HCT116 (cell line): ENCODE data around the gene HOXC4. TPM values are rescaled to one million over a fixed set of nuclear protein-coding genes. Genes with fewer than 3 reads are reported as not detected.
A peak's percentile ranks its signal among the peaks of the same experiment; 100 is the strongest.

Experiments
- ATAC-seq: fragments of 200-7000 bp; cut with Tn5 transposase; 2 replicates; pipeline ENCODE4 v1.9.1; 2020; ENCODE audit warnings: mild to moderate bottlenecking, moderate library complexity
- BruUV-seq: library from RNA; stranded (reverse); fragments of 400-500 nt; replicated peaks from 2 replicates; lab custom pipeline; 2021; lab: Mats Ljungman, UMichigan
- CTCF ChIA-PET: fragments of 300-600 bp; sonication (Branson Sonifier 250); formaldehyde crosslinking; loops from one replicate; lab custom pipeline; 2021; ENCODE audit warnings: antibody characterized with exemption; lab: Charles Lee
- POLR2A ChIA-PET: fragments of 300-600, 350-600 bp; sonication (Branson Sonifier 250); formaldehyde crosslinking; loops from one replicate; lab custom pipeline; 2021; ENCODE audit warnings: antibody characterized with exemption; lab: Charles Lee
- RAD21 ChIA-PET, 2 experiments: fragments of 300-600 bp; sonication (Branson Sonifier 250); formaldehyde crosslinking; loops; one replicate each; lab custom pipeline; 2023; ENCODE audit warnings: low total read pairs in 2 of 2; ENCODE audit not compliant: uncharacterized antibody in 2 of 2, unreplicated experiment in 2 of 2, low non-redundant PET in 1 of 2; lab: Charles Lee
- DNase-seq: peaks from one replicate; pipeline ENCODE4 v3.0.0-alpha.2; 2010; ENCODE audit warnings: low read depth, low spot score
- H2AFZ ChIP-seq: fragments of 200-600 bp; shearing (Covaris generic), sonication (generic); 2 replicates; pipeline ENCODE4 v1.6.1; 2017; ENCODE audit warnings: low read depth, mixed run types, mixed read lengths, antibody characterized with exemption, low read length; ENCODE audit not compliant: poor library complexity, severe bottlenecking
- H3K27ac ChIP-seq: 2 replicates; pipeline ENCODE4 v1.5.1; 2012; ENCODE audit warnings: low read depth, low read length
- H3K27me3 ChIP-seq: fragments of 200-600 bp; sonication (generic); 2 replicates; pipeline ENCODE4 v1.6.1; 2016; ENCODE audit warnings: mixed run types, low read length, mixed read lengths; ENCODE audit not compliant: insufficient read depth
- H3K36me3 ChIP-seq, 2 experiments: fragments of 200-500 bp in 1 of 2; fragments of 200-600 bp in 1 of 2; sonication (Bioruptor generic) in 1 of 2; sonication (generic) in 1 of 2; 2 replicates each; pipeline versions ENCODE4 v1.5.1 to v1.6.1; 2014 to 2016; ENCODE audit warnings: low read length in 2 of 2, inconsistent platforms in 1 of 2, mixed read lengths in 1 of 2, mixed run types in 1 of 2; ENCODE audit not compliant: insufficient read depth in 2 of 2, control insufficient read depth in 1 of 2
- H3K4me1 ChIP-seq, 2 experiments: fragments of 200-600 bp in 1 of 2; sonication (generic) in 1 of 2; 2 replicates each; pipeline versions ENCODE4 v1.5.1 to v1.6.1; 2012 to 2017; ENCODE audit warnings: low read length in 2 of 2, inconsistent platforms in 1 of 2, mild to moderate bottlenecking in 1 of 2, mixed read lengths in 1 of 2, mixed run types in 1 of 2, moderate library complexity in 1 of 2; ENCODE audit not compliant: insufficient read depth in 2 of 2, control insufficient read depth in 1 of 2
- H3K4me2 ChIP-seq: fragments of 200-600 bp; sonication (generic); 2 replicates; pipeline ENCODE4 v1.6.1; 2017; ENCODE audit warnings: mixed run types, low read length, mixed read lengths
- H3K4me3 ChIP-seq, 2 experiments: fragments of 200-600 bp in 1 of 2; sonication (generic) in 1 of 2; replicated peaks in 1 of 2; 2 replicates each; pipeline ENCODE4 v1.5.1; 2011 to 2016; ENCODE audit warnings: low read length in 2 of 2, control low read depth in 1 of 2, low read depth in 1 of 2, mild to moderate bottlenecking in 1 of 2, mixed read lengths in 1 of 2, mixed run types in 1 of 2
- H3K79me2 ChIP-seq: fragments of 200-600 bp; sonication (generic); 2 replicates; pipeline ENCODE4 v1.6.1; 2017; ENCODE audit warnings: mild to moderate bottlenecking, mixed run types, low read length, moderate library complexity, mixed read lengths; ENCODE audit not compliant: insufficient read depth
- H3K9ac ChIP-seq: fragments of 200-600 bp; sonication (generic); 2 replicates; pipeline ENCODE4 v1.6.1; 2016; ENCODE audit warnings: low read length, mixed read lengths
- H3K9me2 ChIP-seq: fragments of 200-600 bp; sonication (generic), shearing (Covaris generic); 2 replicates; pipeline ENCODE4 v1.6.1; 2017; ENCODE audit warnings: mixed run types, mild to moderate bottlenecking, moderate library complexity; ENCODE audit not compliant: insufficient read depth
- H3K9me3 ChIP-seq, 2 experiments: fragments of 200-500 bp in 1 of 2; fragments of 200-600 bp in 1 of 2; sonication (Bioruptor generic) in 1 of 2; sonication (generic) in 1 of 2; 2 replicates each; pipeline ENCODE4 v1.6.1; 2014 to 2017; ENCODE audit warnings: low read length in 2 of 2, mixed read lengths in 2 of 2, inconsistent platforms in 1 of 2, low read depth in 1 of 2, mild to moderate bottlenecking in 1 of 2, mixed run types in 1 of 2, moderate library complexity in 1 of 2; ENCODE audit not compliant: control insufficient read depth in 1 of 2, insufficient read depth in 1 of 2
- H4K20me1 ChIP-seq: fragments of 200-600 bp; sonication (generic), shearing (Covaris generic); 2 replicates; pipeline ENCODE4 v1.6.1; 2017; ENCODE audit warnings: mixed run types, mild to moderate bottlenecking, moderate library complexity; ENCODE audit not compliant: insufficient read depth
- CBX3 ChIP-seq: IDR thresholded peaks from 2 replicates; pipeline ENCODE4 v1.6.1; 2012; ENCODE audit warnings: low read depth
- JUND ChIP-seq: IDR thresholded peaks from 2 replicates; pipeline ENCODE4 v1.6.1; 2012
- POLR2AphosphoS5 ChIP-seq: IDR thresholded peaks from 2 replicates; pipeline ENCODE4 v1.6.1; 2011; ENCODE audit warnings: mild to moderate bottlenecking, low read depth, low read length, moderate library complexity
- TCF7L2 ChIP-seq: IDR thresholded peaks from 2 replicates; pipeline ENCODE4 v1.7.0; 2011; ENCODE audit warnings: borderline replicate concordance, inconsistent platforms; ENCODE audit not compliant: insufficient read depth, insufficient read length; ENCODE audit errors: extremely low read depth
- YY1 ChIP-seq: IDR thresholded peaks from 2 replicates; pipeline ENCODE4 v1.6.1; 2011; ENCODE audit warnings: low read length, low read depth, moderate library complexity, mild to moderate bottlenecking; ENCODE audit not compliant: insufficient replicate concordance; ENCODE audit errors: extremely low read depth
- intact Hi-C: fragments of 100-400 bp; cut with micrococcal nuclease; formaldehyde crosslinking; loops from 2 replicates; pipeline ENCODE4 v1.10.0; 2022
- total RNA-seq: library from RNA; stranded (reverse); gene quantifications from one replicate; pipeline ENCODE4 v1.2.1, GENCODE V29; 2021; ENCODE audit not compliant: unreplicated experiment
- TF ChIP-seq, protein P1 (sequence below), 3 experiments: fragments of 200-600 bp in 1 of 3; sonication (generic) in 1 of 3; IDR thresholded peaks in 2 of 3; conservative IDR thresholded peaks in 1 of 3; 2 replicates each; pipeline ENCODE4 v1.5.1; 2012 to 2017; ENCODE audit warnings: low read depth in 2 of 3, low read length in 2 of 3, antibody characterized with exemption in 1 of 3, borderline replicate concordance in 1 of 3, control low read depth in 1 of 3, mild to moderate bottlenecking in 1 of 3, mixed read lengths in 1 of 3, mixed run types in 1 of 3, moderate library complexity in 1 of 3; ENCODE audit not compliant: insufficient read depth in 1 of 3

Gene HOXC4
- total RNA-seq, 1 experiment from 2014 or later: 1.5 TPM

DNA sequence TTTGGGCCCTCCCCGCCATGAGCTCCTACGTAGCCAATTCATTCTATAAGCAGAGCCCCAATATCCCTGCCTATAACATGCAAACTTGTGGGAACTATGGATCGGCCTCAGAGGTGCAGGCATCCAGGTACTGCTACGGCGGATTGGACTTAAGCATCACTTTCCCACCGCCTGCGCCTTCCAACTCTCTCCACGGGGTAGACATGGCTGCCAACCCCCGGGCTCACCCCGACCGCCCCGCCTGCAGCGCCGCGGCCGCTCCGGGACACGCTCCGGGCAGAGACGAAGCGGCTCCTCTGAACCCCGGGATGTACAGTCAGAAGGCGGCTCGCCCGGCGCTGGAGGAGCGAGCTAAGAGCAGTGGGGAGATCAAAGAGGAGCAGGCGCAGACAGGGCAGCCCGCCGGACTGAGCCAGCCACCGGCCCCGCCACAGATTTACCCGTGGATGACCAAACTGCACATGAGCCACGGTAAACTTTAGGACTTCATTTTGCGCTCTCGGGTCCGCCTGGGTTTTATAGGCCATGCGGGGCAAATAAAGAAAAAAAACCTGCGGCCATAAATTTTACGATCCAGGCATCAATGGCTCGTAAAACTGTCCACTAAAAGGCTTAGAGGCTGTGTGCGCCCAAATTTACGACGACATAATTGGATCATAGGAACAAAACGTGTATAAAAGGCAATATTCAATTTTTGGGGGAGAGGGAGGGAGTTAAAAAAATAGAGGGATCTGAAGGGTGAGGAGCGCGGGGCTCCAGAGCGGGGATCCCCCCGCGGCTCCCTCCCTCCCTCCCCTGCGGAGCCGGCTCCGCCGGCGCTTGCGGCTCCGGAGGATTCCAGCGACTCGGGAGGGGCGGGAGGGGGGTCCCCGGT is 20.3 kb upstream of the HOXC4 start:
- intact Hi-C loops: loop anchor here (5.0 kb wide), 1 partner anchor 104 kb away; no protein-coding TSS in a partner anchor
- H3K36me3 ChIP-seq: no peaks in the 10 kb centered on the region
- ATAC-seq (peak; percentile 74), DNase-seq (no peak)
- no peaks in the 10 kb centered on the region for H3K9me2 ChIP-seq
- peak overlapping the region; percentile 35 for H3K27ac ChIP-seq
- H3K4me1 ChIP-seq: peaks cover 7 to 29% of the 10 kb centered on the region in 2 experiments
- H2AFZ ChIP-seq: peak overlapping the region; percentile 89
- H3K4me2 ChIP-seq: peak overlapping the region; percentile 100
- H4K20me1 ChIP-seq: no peaks in the 10 kb centered on the region
- H3K27me3 ChIP-seq: no peaks in the 10 kb centered on the region
- TF ChIP-seq TCF7L2 (peak; percentile 96), CBX3 (no peak), POLR2AphosphoS5 (0 out of 2 replicates have a peak, but pooled peaks have one; percentile 16), YY1 (peak; percentile 38), JUND (no peak)
- TF ChIP-seq, protein P1, sequence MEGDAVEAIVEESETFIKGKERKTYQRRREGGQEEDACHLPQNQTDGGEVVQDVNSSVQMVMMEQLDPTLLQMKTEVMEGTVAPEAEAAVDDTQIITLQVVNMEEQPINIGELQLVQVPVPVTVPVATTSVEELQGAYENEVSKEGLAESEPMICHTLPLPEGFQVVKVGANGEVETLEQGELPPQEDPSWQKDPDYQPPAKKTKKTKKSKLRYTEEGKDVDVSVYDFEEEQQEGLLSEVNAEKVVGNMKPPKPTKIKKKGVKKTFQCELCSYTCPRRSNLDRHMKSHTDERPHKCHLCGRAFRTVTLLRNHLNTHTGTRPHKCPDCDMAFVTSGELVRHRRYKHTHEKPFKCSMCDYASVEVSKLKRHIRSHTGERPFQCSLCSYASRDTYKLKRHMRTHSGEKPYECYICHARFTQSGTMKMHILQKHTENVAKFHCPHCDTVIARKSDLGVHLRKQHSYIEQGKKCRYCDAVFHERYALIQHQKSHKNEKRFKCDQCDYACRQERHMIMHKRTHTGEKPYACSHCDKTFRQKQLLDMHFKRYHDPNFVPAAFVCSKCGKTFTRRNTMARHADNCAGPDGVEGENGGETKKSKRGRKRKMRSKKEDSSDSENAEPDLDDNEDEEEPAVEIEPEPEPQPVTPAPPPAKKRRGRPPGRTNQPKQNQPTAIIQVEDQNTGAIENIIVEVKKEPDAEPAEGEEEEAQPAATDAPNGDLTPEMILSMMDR (IDR thresholded peaks at IDR 0.05 in 2 of 3, conservative IDR thresholded peaks at IDR 0.05 in 1 of 3; ENCODE audit: borderline replicate concordance in 1 of 3, insufficient read depth in 1 of 3, low read depth in 2 of 3, low read length in 2 of 3): no peak
- peak overlapping the region; percentile 69 for H3K9ac ChIP-seq
- POLR2A ChIA-PET: no interaction called here
- no TSS peak for BruUV-seq
- peak overlapping the region; percentile 55 to 77 for H3K4me3 ChIP-seq
- CTCF ChIA-PET: interaction anchor here (0.9 to 3.5 kb wide), 19 partner anchors 11 to 180 kb away, joined by 3 to 43 read pairs (median 6); partner anchors contain the start of genes HOXC10, HOXC8 and HOXC9
- H3K79me2 ChIP-seq: no peaks in the 10 kb centered on the region
- no peaks in the 10 kb centered on the region for H3K9me3 ChIP-seq
- RAD21 ChIA-PET: interaction anchor here (0.9 to 3.0 kb wide), 8 partner anchors 27 to 174 kb away, joined by 4 to 12 read pairs (median 9); no protein-coding TSS in a partner anchor
